Smooth muscle cell of the umbilical artery (primary cell): Measurements from ENCODE around the gene ADGRD1. TPM values are rescaled to one million over a fixed set of nuclear protein-coding genes. Genes with fewer than 3 reads are reported as not detected.

Experiments used
- total RNA-seq: library from RNA; depleted of rRNA; stranded (reverse); fragments of >200 nt; gene quantifications from 2 replicates; pipeline ENCODE4 v1.2.3, GENCODE V29; 2014

Gene ADGRD1
- total RNA-seq, result 0.05 and 2.4 TPM in 2 replicates

DNA sequence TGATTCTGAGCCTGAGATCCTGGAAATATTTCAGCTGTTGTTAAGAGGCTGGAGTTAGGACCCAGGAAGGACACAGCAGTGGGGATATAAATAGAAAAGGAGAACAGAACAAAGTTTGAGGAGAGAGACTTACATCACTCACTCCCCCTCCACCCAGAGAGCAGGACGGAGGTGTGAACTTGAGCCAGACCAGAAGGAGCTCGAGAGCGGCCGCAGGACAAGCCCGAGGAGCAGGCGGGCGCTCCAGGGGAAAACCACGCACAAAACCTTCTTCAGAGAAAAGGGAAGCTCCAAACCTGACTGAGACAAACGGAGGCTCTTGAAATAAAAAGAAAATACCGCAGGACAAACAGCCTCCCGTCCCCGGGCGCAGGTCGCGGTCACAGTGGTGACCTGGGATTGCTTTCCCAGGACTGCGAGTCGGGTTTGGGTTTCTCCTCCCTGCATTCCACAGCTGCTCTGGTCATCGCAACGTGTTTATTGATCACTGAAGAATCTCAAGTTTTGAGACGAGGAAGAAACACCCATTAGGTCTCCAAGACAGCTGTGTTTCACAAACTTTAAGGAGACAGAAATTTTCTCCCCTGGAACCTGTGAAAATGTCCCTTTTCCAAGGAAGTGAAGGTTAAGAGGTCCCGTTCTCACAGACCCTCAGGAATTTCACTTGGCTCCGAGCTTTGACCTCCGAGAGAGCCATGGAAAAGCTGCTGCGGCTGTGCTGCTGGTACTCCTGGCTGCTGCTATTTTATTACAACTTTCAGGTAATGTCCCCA lies at the start of gene ADGRD1:
Gene ADGRD1, plus strand, starts transcription at position 137 of the 773 bp plus-strand sequence. Its CDS starts 559 bp downstream, at position 696.

Other genes with a start within 250 kb of the ADGRD1 start
- not detected in 2 replicates for gene RIMBP2, start 237.6 kb upstream of the ADGRD1 start, total RNA-seq
- gene STX2, start 114.7 kb upstream of the ADGRD1 start, total RNA-seq, result 48.1 and 53.6 TPM in 2 replicates
- gene RAN, start 81.8 kb upstream of the ADGRD1 start, total RNA-seq, result 514 and 937 TPM in 2 replicates